Peyer's patch (tissue), 4 donors: ENCODE measurements around the gene ITK. TPM values are rescaled to one million over a fixed set of nuclear protein-coding genes. Genes with fewer than 3 reads are reported as not detected.

Experiments used
- DNase-seq, 3 donors: peaks; one replicate each; pipeline ENCODE4 v3.0.0-alpha.2; 2017 to 2019
- H3K27ac ChIP-seq, 4 donors: fragments of 200-600 bp; sonication (generic); one replicate each; pipeline ENCODE4 v1.5.1; 2016 to 2019
- H3K27me3 ChIP-seq, 2 donors: fragments of 200-600 bp; sonication (generic); one replicate each; pipeline ENCODE4 v1.5.1; 2019
- H3K36me3 ChIP-seq, 3 donors: fragments of 200-600 bp; sonication (generic); one replicate each; pipeline ENCODE4 v1.5.1; 2016 to 2019
- H3K4me1 ChIP-seq, 4 donors: fragments of 200-600 bp; sonication (generic); one replicate each; pipeline ENCODE4 v1.5.1; 2016 to 2019
- H3K4me3 ChIP-seq, 4 donors: fragments of 200-600 bp; sonication (generic); 1 replicate in 3 of 4; 2 replicates in 1 of 4; pipeline ENCODE4 v1.5.1; 2016 to 2019; ENCODE audit warnings: mild to moderate bottlenecking in 1 of 4
- H3K9me3 ChIP-seq, 4 donors: fragments of 200-600 bp; sonication (generic); one replicate each; pipeline ENCODE4 v1.5.1; 2016 to 2019; ENCODE audit warnings: mild to moderate bottlenecking in 1 of 4
- POLR2A ChIP-seq, 2 donors: fragments of 450-650 bp; IDR thresholded peaks; one replicate each; pipeline ENCODE4 v1.5.1; 2017; ENCODE audit warnings: antibody characterized with exemption in 2 of 2, mild to moderate bottlenecking in 2 of 2, moderate library complexity in 2 of 2
- total RNA-seq, 4 donors: library from RNA; depleted of rRNA; stranded (reverse); fragments of >200 nt; gene quantifications; one replicate each; pipeline ENCODE4 v1.1.0, GENCODE V29; 2016
- TF ChIP-seq, protein P1 (sequence below), 6 experiments: fragments of 450-650 bp in 4 of 6; fragments of 200-600 bp in 2 of 6; sonication (generic) in 1 of 6; IDR thresholded peaks; one replicate each; pipeline ENCODE4 v1.5.1; 2017 to 2019; ENCODE audit warnings: antibody characterized with exemption in 6 of 6, mild to moderate bottlenecking in 3 of 6, moderate library complexity in 1 of 6

Gene ITK
- total RNA-seq, 4 donors from 2014 or later = 6.7 to 16.5 (median 6.9) TPM

DNA sequence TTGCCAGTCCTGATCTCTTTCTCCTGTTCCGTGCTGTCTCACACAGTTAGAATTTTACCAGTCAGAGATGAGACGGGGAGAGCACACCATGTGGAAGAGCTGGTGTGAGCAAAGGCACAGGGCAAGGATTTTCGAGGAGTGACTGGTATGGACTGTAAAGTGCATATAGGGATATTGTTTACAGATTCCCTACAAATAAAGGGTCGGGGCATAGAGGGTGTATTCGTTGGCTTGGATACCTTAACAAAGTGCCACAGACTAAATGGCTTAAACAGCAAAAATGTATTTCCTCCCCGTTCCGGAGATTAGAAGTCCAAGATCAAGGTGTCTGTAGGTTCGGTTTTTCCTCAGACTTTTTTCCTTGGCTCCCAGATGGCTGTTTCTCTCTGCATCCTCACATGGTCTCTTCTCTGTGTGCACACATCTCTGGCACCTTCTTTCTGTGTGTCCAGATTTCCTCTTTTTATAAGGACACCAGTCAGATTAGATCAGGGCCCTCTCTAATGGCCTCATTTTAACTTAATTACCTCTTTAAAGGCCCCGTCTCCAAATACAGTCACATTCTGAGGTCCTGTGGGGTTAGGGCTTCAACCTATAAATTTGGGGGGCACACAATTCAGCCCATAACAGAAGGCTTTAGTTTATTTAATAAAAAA, 108.7 kb downstream of the ITK start:
- no peak overlapping the region for H3K4me3 ChIP-seq
- no peak for DNase-seq
- peaks cover 0 to 5% (median 0%) of the 10 kb centered on the region in 3 donors for H3K36me3 ChIP-seq
- H3K27me3 ChIP-seq = no peaks in the 10 kb centered on the region
- peaks cover 0 to 4% (median 2%) of the 10 kb centered on the region in 4 donors for H3K4me1 ChIP-seq
- H3K9me3 ChIP-seq = no peaks in the 10 kb centered on the region
- TF ChIP-seq POLR2A (IDR thresholded peaks at IDR 0.05) = no peak
- H3K27ac ChIP-seq = no peak overlapping the region

DNA sequence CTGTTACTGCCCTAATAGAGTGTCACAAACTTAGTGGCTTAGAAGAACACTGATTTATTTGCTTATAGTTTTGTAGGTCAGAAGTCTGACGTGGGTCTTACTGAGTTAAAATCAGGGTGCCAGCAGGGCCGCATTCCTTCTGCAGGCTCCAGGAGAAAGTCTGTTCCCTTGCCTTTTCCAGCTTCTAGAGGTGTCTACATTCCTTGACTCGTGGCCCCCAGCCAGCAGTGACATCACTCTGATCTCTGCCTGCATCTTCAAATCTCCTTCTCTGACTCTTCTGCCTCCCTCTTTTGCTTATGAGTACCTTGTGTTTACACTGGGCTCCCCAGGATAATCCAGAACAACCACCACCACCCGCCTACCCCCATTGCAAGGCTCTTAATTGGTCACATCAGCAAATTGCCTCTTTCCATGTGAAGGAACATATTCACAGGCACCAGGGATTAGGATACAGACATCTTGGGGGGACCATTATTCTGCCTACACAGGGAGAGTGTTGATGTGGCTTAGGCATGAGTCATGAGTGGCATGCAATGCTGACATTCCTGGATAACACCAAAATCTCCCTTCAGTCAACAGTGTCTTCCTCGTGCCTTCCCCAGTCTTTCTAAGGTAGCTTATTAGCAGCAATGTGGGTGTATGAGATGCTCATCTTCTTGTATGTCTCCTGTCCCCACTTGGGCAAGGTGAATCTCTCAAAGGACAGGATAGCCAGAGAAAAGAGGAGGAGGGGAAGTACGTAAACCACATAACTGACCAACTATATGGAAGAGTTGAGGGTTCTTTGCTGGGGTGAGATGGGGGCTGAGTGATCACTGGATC, 109.7 kb downstream of the ITK start:
- no peak for DNase-seq
- peaks cover 0 to 4% (median 2%) of the 10 kb centered on the region in 4 donors for H3K4me1 ChIP-seq
- no peaks in the 10 kb centered on the region for H3K9me3 ChIP-seq
- TF ChIP-seq POLR2A (IDR thresholded peaks at IDR 0.05) = no peak
- TF ChIP-seq, protein P1, sequence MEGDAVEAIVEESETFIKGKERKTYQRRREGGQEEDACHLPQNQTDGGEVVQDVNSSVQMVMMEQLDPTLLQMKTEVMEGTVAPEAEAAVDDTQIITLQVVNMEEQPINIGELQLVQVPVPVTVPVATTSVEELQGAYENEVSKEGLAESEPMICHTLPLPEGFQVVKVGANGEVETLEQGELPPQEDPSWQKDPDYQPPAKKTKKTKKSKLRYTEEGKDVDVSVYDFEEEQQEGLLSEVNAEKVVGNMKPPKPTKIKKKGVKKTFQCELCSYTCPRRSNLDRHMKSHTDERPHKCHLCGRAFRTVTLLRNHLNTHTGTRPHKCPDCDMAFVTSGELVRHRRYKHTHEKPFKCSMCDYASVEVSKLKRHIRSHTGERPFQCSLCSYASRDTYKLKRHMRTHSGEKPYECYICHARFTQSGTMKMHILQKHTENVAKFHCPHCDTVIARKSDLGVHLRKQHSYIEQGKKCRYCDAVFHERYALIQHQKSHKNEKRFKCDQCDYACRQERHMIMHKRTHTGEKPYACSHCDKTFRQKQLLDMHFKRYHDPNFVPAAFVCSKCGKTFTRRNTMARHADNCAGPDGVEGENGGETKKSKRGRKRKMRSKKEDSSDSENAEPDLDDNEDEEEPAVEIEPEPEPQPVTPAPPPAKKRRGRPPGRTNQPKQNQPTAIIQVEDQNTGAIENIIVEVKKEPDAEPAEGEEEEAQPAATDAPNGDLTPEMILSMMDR (IDR thresholded peaks at IDR 0.05) = no peak
- no peak overlapping the region for H3K4me3 ChIP-seq
- H3K36me3 ChIP-seq = peaks cover 0 to 5% (median 0%) of the 10 kb centered on the region in 3 donors
- peak overlapping the region in 2 of 4 donors; percentile 7 to 30 for H3K27ac ChIP-seq
- no peaks in the 10 kb centered on the region for H3K27me3 ChIP-seq

DNA sequence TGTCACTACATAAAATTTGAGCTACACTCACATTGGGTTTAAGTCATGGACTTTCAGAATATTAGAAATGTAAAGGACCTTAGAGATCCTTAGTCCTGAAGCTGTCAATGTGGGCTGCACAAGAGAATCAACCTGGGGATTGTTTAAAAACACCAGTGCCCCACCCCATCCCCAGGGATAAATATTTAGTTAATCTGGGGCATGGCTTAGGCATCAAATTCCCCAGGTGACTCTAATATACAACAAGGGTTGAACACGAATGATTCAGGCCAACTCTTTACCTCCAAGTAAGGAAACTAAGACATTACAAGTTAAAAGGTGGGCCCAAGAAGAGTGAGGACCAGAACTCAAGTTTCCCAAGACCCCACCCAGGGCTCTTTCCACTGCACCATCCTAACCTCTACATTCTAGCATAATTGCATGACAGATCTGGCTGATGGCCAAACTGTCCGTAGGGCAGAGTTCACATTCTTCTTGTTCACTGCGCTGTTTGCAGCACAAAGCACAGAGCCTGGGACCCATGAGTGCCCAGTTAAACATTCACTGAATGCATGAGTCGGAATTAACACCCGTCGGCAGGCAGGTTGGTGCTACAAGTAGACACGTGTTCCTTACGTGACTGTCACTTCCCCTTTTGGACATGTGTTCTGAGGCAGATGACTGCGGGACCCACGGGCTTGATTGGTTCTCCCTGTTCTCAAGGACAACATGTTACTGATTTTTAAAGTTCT, 110.5 kb downstream of the ITK start:
- no peaks in the 10 kb centered on the region for H3K27me3 ChIP-seq
- H3K4me1 ChIP-seq = peaks cover 0 to 12% (median 4%) of the 10 kb centered on the region in 4 donors
- TF ChIP-seq POLR2A (IDR thresholded peaks at IDR 0.05) = no peak
- TF ChIP-seq, protein P1 (IDR thresholded peaks at IDR 0.05) = no peak
- H3K36me3 ChIP-seq = peaks cover 0 to 5% (median 0%) of the 10 kb centered on the region in 3 donors
- no peak overlapping the region for H3K4me3 ChIP-seq
- peak; percentile 77 to 90 (median 81) for DNase-seq
- no peaks in the 10 kb centered on the region for H3K9me3 ChIP-seq
- H3K27ac ChIP-seq = peak overlapping the region in 2 of 4 donors; percentile 30 to 53

DNA sequence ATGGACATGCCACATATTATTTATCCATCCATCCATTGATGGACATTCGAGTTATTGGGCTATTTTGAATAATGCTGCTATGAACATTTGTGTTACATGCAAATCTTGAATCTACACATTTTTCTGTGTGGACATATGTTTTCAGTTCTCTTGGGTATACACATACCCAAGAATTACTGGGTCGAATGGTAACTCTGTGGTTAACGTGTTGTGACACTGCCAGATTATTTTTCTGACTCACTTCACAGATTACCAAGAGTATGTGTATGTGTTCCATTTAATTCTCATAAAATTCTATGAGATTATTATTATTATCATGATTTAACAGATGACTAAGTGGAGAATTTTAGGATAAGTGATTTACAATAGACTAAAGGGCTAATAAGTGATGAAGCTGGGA, 112.0 kb downstream of the ITK start:
- Histone ChIP-seq H3K36me3 (no peaks in the 10 kb centered on the region), H3K9me3 (no peaks in the 10 kb centered on the region), H3K4me1 (peaks cover 0 to 12% (median 4%) of the 10 kb centered on the region in 4 donors), H3K27me3 (no peaks in the 10 kb centered on the region), H3K4me3 (no peak overlapping the region), H3K27ac (no peak overlapping the region)
- TF ChIP-seq POLR2A (IDR thresholded peaks at IDR 0.05) = no peak
- TF ChIP-seq, protein P1 (IDR thresholded peaks at IDR 0.05) = no peak
- DNase-seq = no peak

DNA sequence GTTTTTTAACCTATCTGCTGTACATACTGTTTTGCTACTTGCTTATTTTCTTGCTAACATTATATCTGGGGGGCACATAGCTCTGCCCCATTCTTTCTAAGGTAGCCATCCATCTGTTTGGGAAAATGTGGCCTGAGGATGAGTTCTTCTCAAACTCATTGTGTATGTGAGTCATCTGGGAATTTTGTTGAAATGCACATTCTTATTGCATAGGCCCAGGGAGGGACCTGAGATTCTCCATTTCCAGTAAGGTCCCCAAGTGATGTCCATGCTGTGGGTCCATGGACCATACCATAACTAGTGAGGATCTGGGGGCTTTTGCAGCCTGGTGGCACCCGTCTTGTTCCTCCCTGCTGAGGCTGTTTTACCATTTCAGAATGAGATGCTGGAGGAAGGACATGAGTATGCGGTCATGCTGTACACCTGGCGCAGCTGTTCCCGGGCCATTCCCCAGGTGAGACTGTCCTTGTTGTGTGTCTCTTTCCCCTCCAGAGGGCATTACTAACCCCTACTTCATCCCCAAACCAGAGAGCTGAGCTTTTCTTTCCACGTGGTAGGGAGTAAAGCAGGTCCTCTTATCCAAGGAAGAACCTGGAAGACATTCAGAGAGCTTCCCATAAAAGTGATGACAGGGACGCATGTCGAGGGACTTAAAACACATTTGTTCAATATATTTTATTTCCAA, 113.9 kb downstream of the ITK start:
- H3K4me1 ChIP-seq = peaks cover 0 to 12% (median 4%) of the 10 kb centered on the region in 4 donors
- no peak for DNase-seq
- no peak overlapping the region for H3K27ac ChIP-seq
- no peaks in the 10 kb centered on the region for H3K36me3 ChIP-seq
- H3K4me3 ChIP-seq = no peak overlapping the region
- TF ChIP-seq, protein P1 (IDR thresholded peaks at IDR 0.05) = no peak
- no peak for TF ChIP-seq POLR2A (IDR thresholded peaks at IDR 0.05)
- no peaks in the 10 kb centered on the region for H3K9me3 ChIP-seq
- H3K27me3 ChIP-seq = no peaks in the 10 kb centered on the region
